ENCODE data around the gene ULK4.

The ULK4 gene

DNA sequence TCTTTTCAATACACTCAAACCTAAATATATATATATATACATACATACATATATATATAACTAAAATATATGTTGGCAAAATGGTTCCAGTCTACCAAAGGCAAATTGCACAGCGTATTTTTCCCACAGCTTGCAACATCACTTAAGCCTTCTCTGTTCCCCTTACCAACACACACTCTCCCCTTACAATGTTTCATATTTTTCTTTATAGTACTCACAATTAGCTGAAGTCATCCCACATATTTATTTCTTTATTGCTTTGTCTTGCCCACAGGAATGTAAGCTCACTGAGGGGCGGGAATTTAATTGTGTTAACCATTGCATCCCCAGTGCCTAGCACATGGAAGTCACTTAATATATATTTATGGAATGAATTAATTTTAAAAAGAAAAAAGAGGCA is 288.3 kb downstream of the ULK4 start:
- no peak overlapping the region for H2AFZ ChIP-seq (ENCODE audit: low read depth, low read length)
- no peaks in the 10 kb centered on the region for H3K36me3 ChIP-seq (ENCODE audit: insufficient read depth, low read length)
- no peak for ATAC-seq (ENCODE audit: insufficient read depth, low read depth)
- no peak for DNase-seq
- no peak overlapping the region for H3K4me3 ChIP-seq (ENCODE audit: low read depth in 1 of 2, low read length in 2 of 2)
- TF ChIP-seq, protein P1, sequence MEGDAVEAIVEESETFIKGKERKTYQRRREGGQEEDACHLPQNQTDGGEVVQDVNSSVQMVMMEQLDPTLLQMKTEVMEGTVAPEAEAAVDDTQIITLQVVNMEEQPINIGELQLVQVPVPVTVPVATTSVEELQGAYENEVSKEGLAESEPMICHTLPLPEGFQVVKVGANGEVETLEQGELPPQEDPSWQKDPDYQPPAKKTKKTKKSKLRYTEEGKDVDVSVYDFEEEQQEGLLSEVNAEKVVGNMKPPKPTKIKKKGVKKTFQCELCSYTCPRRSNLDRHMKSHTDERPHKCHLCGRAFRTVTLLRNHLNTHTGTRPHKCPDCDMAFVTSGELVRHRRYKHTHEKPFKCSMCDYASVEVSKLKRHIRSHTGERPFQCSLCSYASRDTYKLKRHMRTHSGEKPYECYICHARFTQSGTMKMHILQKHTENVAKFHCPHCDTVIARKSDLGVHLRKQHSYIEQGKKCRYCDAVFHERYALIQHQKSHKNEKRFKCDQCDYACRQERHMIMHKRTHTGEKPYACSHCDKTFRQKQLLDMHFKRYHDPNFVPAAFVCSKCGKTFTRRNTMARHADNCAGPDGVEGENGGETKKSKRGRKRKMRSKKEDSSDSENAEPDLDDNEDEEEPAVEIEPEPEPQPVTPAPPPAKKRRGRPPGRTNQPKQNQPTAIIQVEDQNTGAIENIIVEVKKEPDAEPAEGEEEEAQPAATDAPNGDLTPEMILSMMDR (IDR thresholded peaks at IDR 0.05; ENCODE audit: borderline replicate concordance, extremely low read depth, low read length, poor library complexity, severe bottlenecking): no peak
- no peak for TF ChIP-seq EZH2 (IDR thresholded peaks at IDR 0.05; ENCODE audit: borderline replicate concordance, low read depth, low read length, severe bottlenecking)
- H3K79me2 ChIP-seq (ENCODE audit: insufficient read depth, low read length): no peaks in the 10 kb centered on the region
- H3K4me1 ChIP-seq (ENCODE audit: insufficient read depth, low read length): no peaks in the 10 kb centered on the region
- no peak overlapping the region for H3K4me2 ChIP-seq (ENCODE audit: insufficient read depth, low read length)
- no peaks in the 10 kb centered on the region for H3K27me3 ChIP-seq (ENCODE audit: insufficient read depth, low read length, poor library complexity)
- H3K27ac ChIP-seq (ENCODE audit: low read length): no peak overlapping the region
- no peaks in the 10 kb centered on the region for H4K20me1 ChIP-seq (ENCODE audit: insufficient read depth, low read length)
- peaks cover 5% of the 10 kb centered on the region for H3K9me3 ChIP-seq (ENCODE audit: insufficient read depth, low read length, severe bottlenecking)
- no peak overlapping the region for H3K9ac ChIP-seq (ENCODE audit: low read depth, low read length)

DNA sequence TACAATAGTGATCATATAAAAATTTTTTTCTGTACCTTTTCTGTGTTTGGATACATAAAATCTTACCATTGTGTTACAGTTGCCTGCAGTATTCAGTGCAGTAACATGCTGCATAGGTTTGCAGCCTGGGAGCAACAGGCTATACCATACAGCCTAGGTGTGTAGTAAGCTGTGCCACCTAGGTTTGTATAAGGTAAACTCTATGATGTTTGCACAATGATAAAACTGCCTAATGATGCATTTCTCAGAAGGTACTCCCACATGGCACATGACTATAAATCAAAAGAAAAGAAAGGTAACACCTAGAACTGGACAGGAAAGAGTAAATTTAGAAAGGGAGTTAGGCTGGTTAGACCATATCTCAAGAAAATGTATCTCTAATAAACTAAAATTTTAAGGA is 293.5 kb downstream of the ULK4 start:
- no peak overlapping the region for H3K9ac ChIP-seq (ENCODE audit: low read depth, low read length)
- no peak for ATAC-seq (ENCODE audit: insufficient read depth, low read depth)
- H3K27me3 ChIP-seq (ENCODE audit: insufficient read depth, low read length, poor library complexity): no peaks in the 10 kb centered on the region
- 0 out of 2 replicates have a peak, but pooled peaks cover 4% of the 10 kb centered on the region for H3K36me3 ChIP-seq (ENCODE audit: insufficient read depth, low read length)
- H3K4me3 ChIP-seq (ENCODE audit: low read depth in 1 of 2, low read length in 2 of 2): no peak overlapping the region
- H3K27ac ChIP-seq (ENCODE audit: low read length): no peak overlapping the region
- H3K4me2 ChIP-seq (ENCODE audit: insufficient read depth, low read length): no peak overlapping the region
- no peaks in the 10 kb centered on the region for H3K79me2 ChIP-seq (ENCODE audit: insufficient read depth, low read length)
- TF ChIP-seq, protein P1 (IDR thresholded peaks at IDR 0.05; ENCODE audit: borderline replicate concordance, extremely low read depth, low read length, poor library complexity, severe bottlenecking): no peak
- no peak for TF ChIP-seq EZH2 (IDR thresholded peaks at IDR 0.05; ENCODE audit: borderline replicate concordance, low read depth, low read length, severe bottlenecking)
- H3K4me1 ChIP-seq (ENCODE audit: insufficient read depth, low read length): no peaks in the 10 kb centered on the region
- no peak for DNase-seq
- H4K20me1 ChIP-seq (ENCODE audit: insufficient read depth, low read length): no peaks in the 10 kb centered on the region
- H3K9me3 ChIP-seq (ENCODE audit: insufficient read depth, low read length, severe bottlenecking): peaks cover 15% of the 10 kb centered on the region
- H2AFZ ChIP-seq (ENCODE audit: low read depth, low read length): no peak overlapping the region

DNA sequence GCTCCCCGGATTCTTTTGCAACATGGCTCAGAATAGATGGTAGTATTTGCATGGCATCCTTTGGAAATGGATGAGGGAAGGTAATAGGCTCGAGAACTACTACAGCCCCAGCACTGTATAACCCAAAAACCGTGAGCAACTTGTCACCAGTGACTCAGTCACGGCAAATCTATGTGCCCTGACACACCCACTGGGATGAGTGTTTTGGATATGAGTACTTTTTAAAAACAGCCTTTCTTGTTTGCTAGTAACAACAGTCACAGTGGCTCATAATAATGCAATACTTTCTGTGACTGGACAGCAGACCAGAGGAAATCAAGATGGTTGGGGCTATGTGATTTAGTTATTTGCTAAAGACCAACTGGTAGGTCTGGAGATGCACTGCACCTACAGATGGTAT is 299.6 kb downstream of the ULK4 start:
- H3K9me3 ChIP-seq (ENCODE audit: insufficient read depth, low read length, severe bottlenecking): peaks cover 14% of the 10 kb centered on the region
- no peak overlapping the region for H3K4me2 ChIP-seq (ENCODE audit: insufficient read depth, low read length)
- H3K79me2 ChIP-seq (ENCODE audit: insufficient read depth, low read length): no peaks in the 10 kb centered on the region
- no peaks in the 10 kb centered on the region for H3K4me1 ChIP-seq (ENCODE audit: insufficient read depth, low read length)
- ATAC-seq (ENCODE audit: insufficient read depth, low read depth) (no peak), DNase-seq (no peak)
- no peak overlapping the region for H3K9ac ChIP-seq (ENCODE audit: low read depth, low read length)
- H3K27me3 ChIP-seq (ENCODE audit: insufficient read depth, low read length, poor library complexity): no peaks in the 10 kb centered on the region
- no peaks in the 10 kb centered on the region for H4K20me1 ChIP-seq (ENCODE audit: insufficient read depth, low read length)
- TF ChIP-seq EZH2 (IDR thresholded peaks at IDR 0.05; ENCODE audit: borderline replicate concordance, low read depth, low read length, severe bottlenecking): no peak
- TF ChIP-seq, protein P1 (IDR thresholded peaks at IDR 0.05; ENCODE audit: borderline replicate concordance, extremely low read depth, low read length, poor library complexity, severe bottlenecking): no peak
- H3K27ac ChIP-seq (ENCODE audit: low read length): no peak overlapping the region
- no peak overlapping the region for H2AFZ ChIP-seq (ENCODE audit: low read depth, low read length)
- no peak overlapping the region for H3K4me3 ChIP-seq (ENCODE audit: low read depth in 1 of 2, low read length in 2 of 2)
- 0 out of 2 replicates have a peak, but pooled peaks cover 4% of the 10 kb centered on the region for H3K36me3 ChIP-seq (ENCODE audit: insufficient read depth, low read length)

DNA sequence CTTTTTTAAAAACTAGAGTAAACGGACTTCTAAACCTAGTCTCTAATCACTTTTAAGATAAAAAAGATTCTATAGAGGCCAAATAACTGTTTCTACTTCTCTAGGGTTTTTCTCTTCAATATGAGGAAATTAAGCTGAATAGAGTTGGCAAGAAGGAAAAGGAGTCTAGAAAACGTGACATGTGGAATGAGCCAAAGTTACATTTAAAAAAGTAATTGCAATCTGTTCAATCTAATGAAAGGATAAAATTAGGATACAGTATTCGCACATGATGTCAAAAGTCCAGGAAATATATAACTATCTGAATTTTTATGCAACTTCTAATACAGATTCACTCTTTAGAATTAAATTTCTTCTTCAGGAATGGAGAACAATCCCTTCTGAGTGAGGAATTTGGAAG is 300.1 kb downstream of the ULK4 start:
- H3K4me2 ChIP-seq (ENCODE audit: insufficient read depth, low read length): no peak overlapping the region
- H2AFZ ChIP-seq (ENCODE audit: low read depth, low read length): no peak overlapping the region
- H3K4me3 ChIP-seq (ENCODE audit: low read depth in 1 of 2, low read length in 2 of 2): no peak overlapping the region
- no peaks in the 10 kb centered on the region for H4K20me1 ChIP-seq (ENCODE audit: insufficient read depth, low read length)
- H3K27ac ChIP-seq (ENCODE audit: low read length): no peak overlapping the region
- peaks cover 14% of the 10 kb centered on the region for H3K9me3 ChIP-seq (ENCODE audit: insufficient read depth, low read length, severe bottlenecking)
- 0 out of 2 replicates have a peak, but pooled peaks cover 4% of the 10 kb centered on the region for H3K36me3 ChIP-seq (ENCODE audit: insufficient read depth, low read length)
- H3K27me3 ChIP-seq (ENCODE audit: insufficient read depth, low read length, poor library complexity): no peaks in the 10 kb centered on the region
- TF ChIP-seq EZH2 (IDR thresholded peaks at IDR 0.05; ENCODE audit: borderline replicate concordance, low read depth, low read length, severe bottlenecking): no peak
- TF ChIP-seq, protein P1 (IDR thresholded peaks at IDR 0.05; ENCODE audit: borderline replicate concordance, extremely low read depth, low read length, poor library complexity, severe bottlenecking): no peak
- no peak for ATAC-seq (ENCODE audit: insufficient read depth, low read depth)
- no peak overlapping the region for H3K9ac ChIP-seq (ENCODE audit: low read depth, low read length)
- H3K4me1 ChIP-seq (ENCODE audit: insufficient read depth, low read length): no peaks in the 10 kb centered on the region
- no peaks in the 10 kb centered on the region for H3K79me2 ChIP-seq (ENCODE audit: insufficient read depth, low read length)
- DNase-seq: no peak

All from DND-41 (cell line).